Sigmoid colon (tissue), 4 donors: ENCODE results near the gene MIX23.

Experiments used
- CTCF ChIP-seq, 4 experiments: fragments of 450-650 bp in 3 of 4; fragments of 200-600 bp in 1 of 4; IDR thresholded peaks; one replicate each; pipeline ENCODE4 v1.5.1; 2016 to 2019; ENCODE audit warnings: antibody characterized with exemption in 4 of 4, mild to moderate bottlenecking in 3 of 4, moderate library complexity in 2 of 4
- POLR2A ChIP-seq, 2 donors: fragments of 450-650 bp; IDR thresholded peaks; one replicate each; pipeline ENCODE4 v1.6.1; 2016; ENCODE audit warnings: antibody characterized with exemption in 2 of 2, mild to moderate bottlenecking in 2 of 2, moderate library complexity in 2 of 2
- POLR2AphosphoS5 ChIP-seq, 4 donors: sonication (generic); formaldehyde crosslinking; IDR thresholded peaks; one replicate each; pipeline ENCODE4 v1.6.1; 2017; ENCODE audit warnings: antibody characterized with exemption in 4 of 4

- no peak for TF ChIP-seq POLR2AphosphoS5 (IDR thresholded peaks at IDR 0.05)
- TF ChIP-seq POLR2A (IDR thresholded peaks at IDR 0.05) = no peak
- TF ChIP-seq CTCF (IDR thresholded peaks at IDR 0.05) = peak; percentile 32 to 69 (median 52)
Measured at GRCh38 chr3:122392868-122393844, 10.1 kb upstream of the MIX23 start.
